ENCODE measurements around the gene SAXO1. TPM values are rescaled to one million over a fixed set of nuclear protein-coding genes. Genes with fewer than 3 reads are reported as not detected.

The SAXO1 gene
- total and polyA plus RNA-seq, 4 donors: under 0.01 to 0.05 (median 0.01) TPM; not detected in 1

DNA sequence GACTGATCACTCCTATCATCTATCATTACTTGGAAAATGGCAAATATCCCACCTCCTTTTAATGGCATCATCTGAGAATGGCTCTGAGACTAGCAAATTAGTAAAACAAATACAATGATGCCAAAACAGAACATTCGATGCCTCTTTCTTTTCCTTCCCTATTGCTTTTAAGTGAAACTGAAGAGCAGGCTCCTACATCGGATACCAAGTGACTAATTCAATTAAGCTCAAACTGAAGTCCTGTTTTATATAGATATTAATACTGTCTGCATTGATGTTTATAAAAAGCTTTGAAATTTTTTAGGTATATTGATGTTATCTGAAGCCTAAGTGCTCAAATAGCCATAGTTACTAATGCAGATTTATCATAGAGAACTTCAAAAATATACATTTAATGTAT, 43.9 kb downstream of the SAXO1 start:
- Histone ChIP-seq H3K36me3 (ENCODE audit: control insufficient read depth in 4 of 4, insufficient read depth in 3 of 4, low read depth in 1 of 4, low read length in 3 of 4) (no peaks in the 10 kb centered on the region), H3K27ac (ENCODE audit: low read depth in 1 of 2, low read length in 2 of 2) (no peak overlapping the region), H3K27me3 (ENCODE audit: control insufficient read depth in 4 of 4, insufficient read depth in 4 of 4, low read length in 3 of 4) (no peaks in the 10 kb centered on the region), H3K9ac (ENCODE audit: low read depth in 1 of 2, low read length in 2 of 2) (no peak overlapping the region), H3K4me1 (ENCODE audit: control insufficient read depth in 4 of 4, insufficient read depth in 4 of 4, low read length in 3 of 4) (no peaks in the 10 kb centered on the region), H3K4me3 (ENCODE audit: low read depth in 1 of 3, low read length in 3 of 3) (no peak overlapping the region), H3K9me3 (ENCODE audit: control insufficient read depth in 4 of 4, low read length in 3 of 4) (no peaks in the 10 kb centered on the region)
- no peak for DNase-seq (ENCODE audit: low spot score)
- 88% methylated on average over 2 of the region's 2 CpGs for WGBS
- TF ChIP-seq HNF4A (conservative IDR thresholded peaks at IDR 0.05) (no peak), RXRA (IDR thresholded peaks at IDR 0.05) (no peak), GABPA (IDR thresholded peaks at IDR 0.05 in 1 of 2, conservative IDR thresholded peaks at IDR 0.05 in 1 of 2) (no peak), YY1 (IDR thresholded peaks at IDR 0.05) (no peak)

DNA sequence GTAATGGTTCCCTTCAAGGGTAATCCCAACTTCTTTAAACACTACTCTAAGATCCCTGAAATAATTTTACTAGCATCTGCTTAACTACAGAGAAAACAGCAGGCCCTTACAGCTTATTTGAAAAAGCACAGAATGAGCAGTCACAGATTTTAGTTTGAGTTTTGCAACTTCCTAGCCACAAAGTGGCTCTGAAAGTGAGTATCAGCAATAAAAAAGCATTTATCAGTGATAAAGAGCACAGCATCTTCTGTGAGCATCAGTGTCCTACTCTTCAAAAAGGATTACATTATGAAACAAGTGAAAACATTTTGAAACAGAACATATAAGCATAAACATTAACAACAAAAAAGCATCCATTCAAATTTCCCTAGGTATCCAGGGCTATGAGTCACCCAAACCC, 45.0 kb downstream of the SAXO1 start:
- H3K4me1 ChIP-seq (ENCODE audit: control insufficient read depth in 4 of 4, insufficient read depth in 4 of 4, low read length in 3 of 4): no peaks in the 10 kb centered on the region
- no peak overlapping the region for H3K27ac ChIP-seq (ENCODE audit: low read depth in 1 of 2, low read length in 2 of 2)
- H3K4me3 ChIP-seq (ENCODE audit: low read depth in 1 of 3, low read length in 3 of 3): no peak overlapping the region
- H3K9me3 ChIP-seq (ENCODE audit: control insufficient read depth in 4 of 4, low read length in 3 of 4): no peaks in the 10 kb centered on the region
- TF ChIP-seq EGR1 (IDR thresholded peaks at IDR 0.05; ENCODE audit: low read depth in 2 of 2) (no peak), SP1 (IDR thresholded peaks at IDR 0.05) (no peak), FOXA2 (IDR thresholded peaks at IDR 0.05) (no peak), RAD21 (IDR thresholded peaks at IDR 0.05) (no peak), TAF1 (conservative IDR thresholded peaks at IDR 0.05) (no peak)
- TF ChIP-seq, protein P1, sequence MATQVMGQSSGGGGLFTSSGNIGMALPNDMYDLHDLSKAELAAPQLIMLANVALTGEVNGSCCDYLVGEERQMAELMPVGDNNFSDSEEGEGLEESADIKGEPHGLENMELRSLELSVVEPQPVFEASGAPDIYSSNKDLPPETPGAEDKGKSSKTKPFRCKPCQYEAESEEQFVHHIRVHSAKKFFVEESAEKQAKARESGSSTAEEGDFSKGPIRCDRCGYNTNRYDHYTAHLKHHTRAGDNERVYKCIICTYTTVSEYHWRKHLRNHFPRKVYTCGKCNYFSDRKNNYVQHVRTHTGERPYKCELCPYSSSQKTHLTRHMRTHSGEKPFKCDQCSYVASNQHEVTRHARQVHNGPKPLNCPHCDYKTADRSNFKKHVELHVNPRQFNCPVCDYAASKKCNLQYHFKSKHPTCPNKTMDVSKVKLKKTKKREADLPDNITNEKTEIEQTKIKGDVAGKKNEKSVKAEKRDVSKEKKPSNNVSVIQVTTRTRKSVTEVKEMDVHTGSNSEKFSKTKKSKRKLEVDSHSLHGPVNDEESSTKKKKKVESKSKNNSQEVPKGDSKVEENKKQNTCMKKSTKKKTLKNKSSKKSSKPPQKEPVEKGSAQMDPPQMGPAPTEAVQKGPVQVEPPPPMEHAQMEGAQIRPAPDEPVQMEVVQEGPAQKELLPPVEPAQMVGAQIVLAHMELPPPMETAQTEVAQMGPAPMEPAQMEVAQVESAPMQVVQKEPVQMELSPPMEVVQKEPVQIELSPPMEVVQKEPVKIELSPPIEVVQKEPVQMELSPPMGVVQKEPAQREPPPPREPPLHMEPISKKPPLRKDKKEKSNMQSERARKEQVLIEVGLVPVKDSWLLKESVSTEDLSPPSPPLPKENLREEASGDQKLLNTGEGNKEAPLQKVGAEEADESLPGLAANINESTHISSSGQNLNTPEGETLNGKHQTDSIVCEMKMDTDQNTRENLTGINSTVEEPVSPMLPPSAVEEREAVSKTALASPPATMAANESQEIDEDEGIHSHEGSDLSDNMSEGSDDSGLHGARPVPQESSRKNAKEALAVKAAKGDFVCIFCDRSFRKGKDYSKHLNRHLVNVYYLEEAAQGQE (IDR thresholded peaks at IDR 0.05): no peak
- H3K27me3 ChIP-seq (ENCODE audit: control insufficient read depth in 4 of 4, insufficient read depth in 4 of 4, low read length in 3 of 4): no peaks in the 10 kb centered on the region
- no peak for DNase-seq (ENCODE audit: low spot score)
- H3K9ac ChIP-seq (ENCODE audit: low read depth in 1 of 2, low read length in 2 of 2): no peak overlapping the region
- H3K36me3 ChIP-seq (ENCODE audit: control insufficient read depth in 4 of 4, insufficient read depth in 3 of 4, low read depth in 1 of 4, low read length in 3 of 4): no peaks in the 10 kb centered on the region

DNA sequence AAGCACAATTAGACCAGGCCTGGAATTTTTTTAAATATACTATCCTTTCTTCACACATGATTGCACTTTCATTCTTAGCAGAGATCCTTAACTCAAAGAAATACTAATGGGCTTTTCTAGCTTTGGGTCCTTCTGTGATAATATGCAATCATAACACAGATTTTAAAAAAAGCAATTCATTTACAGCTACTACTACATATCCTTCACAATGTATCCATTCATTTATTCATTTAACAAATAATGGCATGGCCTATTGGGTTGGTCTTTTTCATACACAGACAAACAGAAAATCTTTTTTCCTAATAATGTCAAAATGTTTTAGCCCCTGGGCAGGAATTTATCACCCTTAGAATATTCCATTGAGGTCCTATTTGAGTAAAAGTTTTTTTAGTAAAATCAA, 47.0 kb downstream of the SAXO1 start:
- TF ChIP-seq, protein P2, sequence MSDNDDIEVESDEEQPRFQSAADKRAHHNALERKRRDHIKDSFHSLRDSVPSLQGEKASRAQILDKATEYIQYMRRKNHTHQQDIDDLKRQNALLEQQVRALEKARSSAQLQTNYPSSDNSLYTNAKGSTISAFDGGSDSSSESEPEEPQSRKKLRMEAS (IDR thresholded peaks at IDR 0.05): no peak
- no peak for TF ChIP-seq RXRA (IDR thresholded peaks at IDR 0.05)
- TF ChIP-seq HNF4G (IDR thresholded peaks at IDR 0.05): no peak
- TF ChIP-seq YY1 (IDR thresholded peaks at IDR 0.05): no peak
- TF ChIP-seq FOXA2 (IDR thresholded peaks at IDR 0.05): no peak
- H3K36me3 ChIP-seq (ENCODE audit: control insufficient read depth in 4 of 4, insufficient read depth in 3 of 4, low read depth in 1 of 4, low read length in 3 of 4): no peaks in the 10 kb centered on the region
- H3K9ac ChIP-seq (ENCODE audit: low read depth in 1 of 2, low read length in 2 of 2): no peak overlapping the region
- no peaks in the 10 kb centered on the region for H3K27me3 ChIP-seq (ENCODE audit: control insufficient read depth in 4 of 4, insufficient read depth in 4 of 4, low read length in 3 of 4)
- no peaks in the 10 kb centered on the region for H3K9me3 ChIP-seq (ENCODE audit: control insufficient read depth in 4 of 4, low read length in 3 of 4)
- no peak overlapping the region for H3K27ac ChIP-seq (ENCODE audit: low read depth in 1 of 2, low read length in 2 of 2)
- H3K4me3 ChIP-seq (ENCODE audit: low read depth in 1 of 3, low read length in 3 of 3): no peak overlapping the region
- DNase-seq (ENCODE audit: low spot score): no peak
- H3K4me1 ChIP-seq (ENCODE audit: control insufficient read depth in 4 of 4, insufficient read depth in 4 of 4, low read length in 3 of 4): no peaks in the 10 kb centered on the region
